Measurements from ENCODE around the gene RREB1. TPM values are rescaled to one million over a fixed set of nuclear protein-coding genes. Genes with fewer than 3 reads are reported as not detected.

The RREB1 gene
- polyA plus RNA-seq, 1 experiment: 2.6 TPM

- no peaks in the 10 kb centered on the region for H3K9me3 ChIP-seq (ENCODE audit: control insufficient read depth, insufficient read depth, low read length)
- H3K27me3 ChIP-seq (ENCODE audit: control insufficient read depth, insufficient read depth, low read length): no peaks in the 10 kb centered on the region
- ChIA-PET CTCF (interaction anchor here (5.5 kb wide), 1 partner anchor 519 kb away, joined by 95 read pairs; no protein-coding TSS in a partner anchor), POLR2A (no interaction called here)
- no peak overlapping the region for H3K27ac ChIP-seq (ENCODE audit: low read depth, low read length)
- no peak for TF ChIP-seq CTCF (IDR thresholded peaks at IDR 0.05; ENCODE audit: low read depth, low read length)
- H3K4me3 ChIP-seq (ENCODE audit: low read depth, low read length): no peak overlapping the region
- no peak for DNase-seq (ENCODE audit: low read depth, low spot score)
Measured at GRCh38 chr6:7241160-7241559, 133.4 kb downstream of the RREB1 start.

- ChIA-PET CTCF (interaction anchor here (0.6 to 5.5 kb wide), 22 partner anchors 10 to 567 kb away, joined by 3 to 95 read pairs (median 6); no protein-coding TSS in a partner anchor), POLR2A (interaction anchor here (0.7 kb wide), 1 partner anchor 522 kb away, joined by 3 read pairs; no protein-coding TSS in a partner anchor)
- no peak for DNase-seq (ENCODE audit: low read depth, low spot score)
- no peak for TF ChIP-seq CTCF (IDR thresholded peaks at IDR 0.05; ENCODE audit: low read depth, low read length)
- Histone ChIP-seq H3K4me3 (ENCODE audit: low read depth, low read length) (no peak overlapping the region), H3K27ac (ENCODE audit: low read depth, low read length) (peak overlapping the region; percentile 52), H3K27me3 (ENCODE audit: control insufficient read depth, insufficient read depth, low read length) (no peaks in the 10 kb centered on the region), H3K9me3 (ENCODE audit: control insufficient read depth, insufficient read depth, low read length) (no peaks in the 10 kb centered on the region)
Measured at GRCh38 chr6:7241709-7242645, 134.2 kb downstream of the RREB1 start.

GRCh38 chr6:7242835-7243178 lies 135.0 kb downstream of the RREB1 start:
- POLR2A ChIA-PET: no interaction called here

GRCh38 chr6:7243179-7243981 lies 135.6 kb downstream of the RREB1 start:
- Histone ChIP-seq H3K27me3 (ENCODE audit: control insufficient read depth, insufficient read depth, low read length) (no peaks in the 10 kb centered on the region), H3K27ac (ENCODE audit: low read depth, low read length) (peak overlapping the region; percentile 52), H3K4me3 (ENCODE audit: low read depth, low read length) (no peak overlapping the region), H3K9me3 (ENCODE audit: control insufficient read depth, insufficient read depth, low read length) (no peaks in the 10 kb centered on the region)
- peak; percentile 39 for DNase-seq (ENCODE audit: low read depth, low spot score)
- peak; percentile 91 for TF ChIP-seq CTCF (IDR thresholded peaks at IDR 0.05; ENCODE audit: low read depth, low read length)
- ChIA-PET CTCF (interaction anchor here (0.6 to 5.5 kb wide), 74 partner anchors 8 to 578 kb away, joined by 3 to 95 read pairs (median 4); partner anchors contain the start of genes CAGE1, RIOK1 and SNRNP48), POLR2A (no interaction called here)

More at GRCh38 chr6:7242835-7243178, 135.0 kb downstream of the RREB1 start:
- DNase-seq (ENCODE audit: low read depth, low spot score): no peak
- H3K27ac ChIP-seq (ENCODE audit: low read depth, low read length): peak overlapping the region; percentile 52
- no peaks in the 10 kb centered on the region for H3K9me3 ChIP-seq (ENCODE audit: control insufficient read depth, insufficient read depth, low read length)
- TF ChIP-seq CTCF (IDR thresholded peaks at IDR 0.05; ENCODE audit: low read depth, low read length): no peak
- no peaks in the 10 kb centered on the region for H3K27me3 ChIP-seq (ENCODE audit: control insufficient read depth, insufficient read depth, low read length)
- CTCF ChIA-PET: interaction anchor here (0.7 to 5.5 kb wide), 44 partner anchors 9 to 568 kb away, joined by 3 to 95 read pairs (median 5); partner anchors contain the start of gene SNRNP48
- H3K4me3 ChIP-seq (ENCODE audit: low read depth, low read length): no peak overlapping the region
